HG03159 (cell line): ENCODE measurements around the gene PDIA5.

Experiments used
- ATAC-seq: cut with Tn5 transposase; IDR thresholded peaks from one replicate; pipeline ENCODE4 v1.9.1; 2021; ENCODE audit warnings: mild to moderate bottlenecking, moderate library complexity; ENCODE audit not compliant: unreplicated experiment

The PDIA5 gene

GRCh38 chr3:123070510-123070909, 3.7 kb downstream of the PDIA5 start:
- ATAC-seq, result no peak

DNA sequence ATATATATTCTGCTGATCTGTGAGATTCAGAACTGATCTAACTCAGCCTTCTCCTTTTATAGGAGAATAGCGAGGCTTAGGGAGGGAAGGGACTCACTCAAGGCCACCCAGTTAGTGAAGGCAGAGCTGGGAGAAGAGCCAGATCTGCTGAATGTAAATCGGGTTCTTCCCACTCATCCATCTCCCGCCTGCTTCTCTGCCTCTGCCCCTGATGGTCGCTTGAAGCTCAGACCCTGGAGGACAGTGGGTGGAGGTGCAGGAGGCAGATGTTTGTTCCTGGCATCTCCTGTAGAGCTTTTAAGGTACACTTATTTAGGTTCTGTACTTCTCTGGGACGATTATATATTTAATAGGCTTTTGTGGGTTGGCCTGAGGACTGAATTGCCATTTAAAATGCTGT, 4.3 kb downstream of the PDIA5 start:
- ATAC-seq, result no peak

- no peak for ATAC-seq
Measured at GRCh38 chr3:123071581-123071980, 4.8 kb downstream of the PDIA5 start.

GRCh38 chr3:123072152-123072551, 5.3 kb downstream of the PDIA5 start:
- ATAC-seq, result no peak

- no peak for ATAC-seq
Measured at GRCh38 chr3:123072564-123072963, 5.7 kb downstream of the PDIA5 start.

- no peak for ATAC-seq
Measured at GRCh38 chr3:123075359-123075758, 8.5 kb downstream of the PDIA5 start.

GRCh38 chr3:123076112-123076495, 9.3 kb downstream of the PDIA5 start:
- no peak for ATAC-seq

GRCh38 chr3:123076496-123077418, 9.9 kb downstream of the PDIA5 start:
- ATAC-seq, result no peak

GRCh38 chr3:123078101-123078500, 11.3 kb downstream of the PDIA5 start:
- no peak for ATAC-seq

GRCh38 chr3:123080864-123081562, 14.2 kb downstream of the PDIA5 start:
- no peak for ATAC-seq

DNA sequence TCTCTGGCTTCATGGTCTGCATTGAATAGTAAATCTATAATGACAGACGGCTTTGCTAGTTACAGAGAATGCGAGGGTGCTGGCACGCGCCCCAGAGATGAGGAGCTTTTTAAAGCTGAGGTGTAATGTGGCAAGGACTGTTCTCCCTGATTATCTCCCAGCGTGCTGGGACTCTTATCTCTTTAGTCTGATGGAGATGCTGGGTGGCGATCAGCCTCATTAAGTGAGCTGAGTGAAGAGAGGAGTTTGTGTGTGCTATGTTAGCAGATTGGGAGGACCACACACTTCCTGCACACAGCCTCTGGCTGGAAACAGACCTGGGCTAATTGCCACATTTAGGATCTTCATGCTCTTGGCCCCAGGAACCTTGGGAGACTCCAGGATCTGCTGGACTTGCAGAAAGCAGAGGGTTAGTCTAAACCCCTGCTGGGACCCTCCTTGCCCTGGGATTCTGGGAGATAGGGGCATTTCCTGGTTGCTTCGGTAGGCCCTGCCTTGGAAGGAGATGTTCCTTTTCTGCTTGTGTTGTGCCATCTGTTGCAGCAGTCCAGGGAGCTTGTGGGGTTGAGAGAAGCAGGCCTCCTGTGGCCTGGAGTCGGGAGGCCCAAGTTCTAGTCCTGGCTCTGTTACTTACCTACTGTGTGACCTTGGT, 15.0 kb downstream of the PDIA5 start:
- ATAC-seq, result no peak

DNA sequence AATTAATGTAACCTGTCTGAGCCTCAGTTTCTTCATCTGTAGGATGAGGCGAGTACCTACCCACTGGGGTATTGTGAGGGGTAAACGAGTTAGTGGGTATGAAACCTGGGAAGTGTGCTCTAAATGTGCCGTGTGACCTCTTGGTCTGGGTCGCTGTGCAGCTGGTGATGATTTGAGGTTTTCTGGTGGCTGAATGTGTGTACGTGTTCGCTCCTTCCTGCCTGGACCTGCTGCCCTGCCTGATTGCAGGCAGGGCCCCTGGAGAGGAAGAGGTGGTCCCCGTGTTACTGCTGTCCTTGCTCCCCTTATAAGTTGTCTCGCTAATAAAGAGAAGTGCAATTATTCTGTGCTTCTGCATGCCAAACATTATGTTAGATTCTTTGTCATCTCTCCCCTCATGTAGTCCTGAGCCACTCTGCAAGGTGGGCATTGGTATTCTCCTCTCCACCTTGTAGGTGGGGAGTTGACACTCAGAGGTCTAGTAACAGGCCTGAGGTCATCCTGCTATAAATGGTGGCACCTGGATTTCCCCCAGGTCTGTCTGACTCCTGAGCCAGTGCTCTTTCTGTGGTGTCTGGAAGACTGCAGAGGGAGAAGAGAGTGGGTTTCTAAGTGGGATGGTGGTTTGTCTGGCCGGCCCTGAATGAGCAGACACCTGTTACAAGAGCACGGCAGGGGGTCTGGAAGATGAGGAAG, 15.7 kb downstream of the PDIA5 start:
- ATAC-seq, result peak; percentile 51

DNA sequence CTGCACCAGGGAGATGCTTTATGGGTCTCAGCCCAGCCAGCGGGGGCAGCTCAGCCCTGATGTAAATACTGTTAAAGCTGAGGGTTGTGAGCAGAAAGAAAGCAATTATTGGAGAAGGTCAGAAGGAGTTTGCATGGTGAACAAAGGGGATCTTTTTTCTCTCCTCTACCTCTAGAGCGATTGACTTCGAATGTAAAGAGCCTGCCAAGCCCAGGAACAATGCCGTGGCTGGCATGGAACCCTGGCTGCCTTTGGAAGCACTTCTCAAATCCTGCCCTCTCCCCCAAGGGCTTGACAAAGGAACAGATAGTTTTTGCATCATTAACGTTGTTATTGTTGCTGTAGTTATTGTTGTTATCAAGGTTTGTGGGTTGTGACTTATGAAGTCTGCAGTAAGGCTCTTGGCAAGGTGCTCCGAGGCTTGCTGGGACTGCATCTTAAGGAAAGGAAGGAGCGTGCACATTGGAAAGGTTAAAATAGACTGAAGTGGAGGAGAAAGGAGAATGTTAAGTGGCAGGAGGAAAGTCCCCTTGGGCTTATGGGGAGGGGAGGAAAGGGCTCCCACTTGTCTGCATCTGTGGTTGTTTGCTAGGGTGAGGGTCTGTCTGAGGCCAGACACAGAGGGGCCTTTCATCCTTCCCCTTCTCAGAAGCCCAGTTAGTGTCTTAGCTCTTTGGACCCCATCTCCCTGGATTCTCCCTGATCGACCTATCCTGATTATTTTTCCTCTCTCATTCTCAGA, 16.7 kb downstream of the PDIA5 start:
- ATAC-seq, result no peak

- ATAC-seq, result no peak
Measured at GRCh38 chr3:123084192-123084591, 17.4 kb downstream of the PDIA5 start.

DNA sequence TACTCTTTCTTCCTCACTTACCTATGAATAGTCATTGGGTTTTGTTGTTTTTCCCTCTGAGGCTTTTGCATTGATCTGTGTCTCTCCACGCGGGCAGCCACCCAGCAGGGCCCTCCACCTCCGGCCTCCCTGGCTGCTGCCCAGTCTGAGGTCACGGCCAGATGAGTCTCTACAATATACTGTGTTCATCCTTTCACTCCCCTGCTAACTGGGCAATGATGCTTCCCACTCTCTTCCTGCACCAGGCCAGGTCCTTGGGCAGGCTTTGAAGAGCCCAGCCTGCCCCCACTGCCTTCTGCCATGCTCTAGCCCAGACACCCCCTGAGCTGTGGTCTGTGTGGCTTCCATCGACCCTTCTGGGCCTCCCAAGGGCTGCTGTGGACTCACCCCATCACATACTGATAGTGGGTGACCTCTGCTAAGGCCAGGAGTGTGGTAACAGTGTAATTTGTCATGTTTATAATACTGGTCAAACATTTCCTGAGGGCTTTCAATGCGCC, 18.0 kb downstream of the PDIA5 start:
- no peak for ATAC-seq

- ATAC-seq, result no peak
Measured at GRCh38 chr3:123085293-123085931, 18.6 kb downstream of the PDIA5 start.

DNA sequence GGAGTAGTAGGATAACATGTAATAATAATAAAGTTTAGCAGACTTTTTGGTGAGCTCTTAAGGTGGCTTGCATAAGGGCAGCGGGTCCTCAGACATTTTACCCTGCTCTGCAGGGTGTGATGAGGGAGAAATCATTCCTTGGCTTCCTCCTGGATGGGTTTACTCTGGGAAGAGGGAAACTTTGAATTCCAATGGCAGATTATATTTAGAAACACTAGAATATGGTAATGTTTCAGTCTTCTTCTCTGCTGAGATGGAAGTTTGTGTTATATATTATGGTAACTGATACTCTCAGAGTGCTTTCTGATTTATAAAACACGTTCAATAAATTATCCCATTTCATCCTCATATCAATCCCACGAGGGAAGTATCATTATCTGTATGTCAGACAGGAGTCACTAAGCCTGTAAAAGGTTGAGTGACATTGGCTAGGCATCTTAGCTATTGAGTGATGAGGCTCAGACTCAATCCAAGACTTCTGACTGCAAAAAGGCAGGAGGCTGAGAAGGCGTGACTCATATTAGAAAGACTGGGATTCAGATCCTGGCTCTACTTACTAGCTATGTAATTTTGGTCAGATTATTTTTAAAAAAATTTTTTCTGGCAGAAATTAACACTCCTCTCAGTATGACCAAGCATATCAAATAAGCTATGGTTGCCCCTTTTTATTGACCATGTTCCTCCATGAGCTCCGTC, 19.3 kb downstream of the PDIA5 start:
- no peak for ATAC-seq

- ATAC-seq, result no peak
Measured at GRCh38 chr3:123088387-123088786, 21.6 kb downstream of the PDIA5 start.
